NCI-H460 (cell line): ENCODE data around the gene ZNF124. TPM values are rescaled to one million over a fixed set of nuclear protein-coding genes. Genes with fewer than 3 reads are reported as not detected.
"Not testable (repeated sequence)": the region's sequence is repeated elsewhere in the genome, so short reads cannot be mapped to it uniquely, and the experiment has no call there.

Experiments
- DNase-seq: peaks from one replicate; pipeline ENCODE4 v3.0.0-alpha.2; 2016; ENCODE audit warnings: low read depth; ENCODE audit errors: extremely low read depth
- polyA plus RNA-seq: library from polyadenylated mRNA; depleted of rRNA; stranded (reverse); fragments of >200 nt; gene quantifications from 2 replicates; pipeline ENCODE4 v1.2.3, GENCODE V29; 2014; cell fraction: nucleus; rRNA removed
- total RNA-seq: library from RNA; depleted of rRNA; stranded (reverse); fragments of >200 nt; shearing (Covaris generic); gene quantifications from 2 replicates; pipeline ENCODE4 v1.2.3, GENCODE V29; 2014; rRNA removed

Gene ZNF124
- 54.2 and 57.3 TPM in 2 replicates for total RNA-seq
- polyA plus RNA-seq: 9.0 and 15.9 TPM in 2 replicates

GRCh38 chr1:247171875-247172563 lies at the start of gene ZNF124:
TSS of gene ZNF124 (minus strand) at chr1:247172020. CDS start at chr1:247171877, 143 bp downstream.
- not testable (repeated sequence) for DNase-seq

GRCh38 chr1:247220280-247220679 lies 48.5 kb upstream of the ZNF124 start:
- not testable (repeated sequence) for DNase-seq

DNA sequence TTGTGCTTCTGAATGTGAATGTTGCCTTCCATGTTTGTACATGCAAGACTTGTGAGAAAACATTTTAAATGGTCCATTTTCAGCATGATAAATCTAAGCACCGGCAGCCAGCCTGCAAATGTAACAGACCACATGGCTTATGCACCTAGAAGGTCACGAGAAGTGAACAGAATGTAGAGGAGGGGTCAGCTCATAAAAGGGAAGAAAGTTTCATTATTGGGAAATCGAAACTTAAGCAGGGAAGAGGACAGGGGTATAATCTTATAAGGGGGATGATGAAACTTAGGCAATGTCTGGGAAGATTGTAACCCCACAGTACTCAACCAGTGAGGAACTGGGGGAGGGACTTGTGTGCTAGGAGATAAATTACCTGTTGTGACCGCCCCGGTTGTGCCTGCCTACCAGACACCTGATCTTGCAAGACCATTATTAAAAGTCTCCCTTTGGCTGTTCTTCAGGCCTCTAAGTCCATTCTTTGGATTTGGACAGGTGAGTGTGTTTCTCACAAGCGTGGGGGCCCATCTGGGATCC lies 46.4 kb upstream of the ZNF124 start:
- DNase-seq: no peak

- no peak for DNase-seq
Measured at GRCh38 chr1:247216261-247216660, 44.4 kb upstream of the ZNF124 start.

GRCh38 chr1:247212627-247213617 lies 41.1 kb upstream of the ZNF124 start:
- no peak for DNase-seq

GRCh38 chr1:247212012-247212411 lies 40.2 kb upstream of the ZNF124 start:
- no peak for DNase-seq

GRCh38 chr1:247211339-247211738 lies 39.5 kb upstream of the ZNF124 start:
- no peak for DNase-seq

DNA sequence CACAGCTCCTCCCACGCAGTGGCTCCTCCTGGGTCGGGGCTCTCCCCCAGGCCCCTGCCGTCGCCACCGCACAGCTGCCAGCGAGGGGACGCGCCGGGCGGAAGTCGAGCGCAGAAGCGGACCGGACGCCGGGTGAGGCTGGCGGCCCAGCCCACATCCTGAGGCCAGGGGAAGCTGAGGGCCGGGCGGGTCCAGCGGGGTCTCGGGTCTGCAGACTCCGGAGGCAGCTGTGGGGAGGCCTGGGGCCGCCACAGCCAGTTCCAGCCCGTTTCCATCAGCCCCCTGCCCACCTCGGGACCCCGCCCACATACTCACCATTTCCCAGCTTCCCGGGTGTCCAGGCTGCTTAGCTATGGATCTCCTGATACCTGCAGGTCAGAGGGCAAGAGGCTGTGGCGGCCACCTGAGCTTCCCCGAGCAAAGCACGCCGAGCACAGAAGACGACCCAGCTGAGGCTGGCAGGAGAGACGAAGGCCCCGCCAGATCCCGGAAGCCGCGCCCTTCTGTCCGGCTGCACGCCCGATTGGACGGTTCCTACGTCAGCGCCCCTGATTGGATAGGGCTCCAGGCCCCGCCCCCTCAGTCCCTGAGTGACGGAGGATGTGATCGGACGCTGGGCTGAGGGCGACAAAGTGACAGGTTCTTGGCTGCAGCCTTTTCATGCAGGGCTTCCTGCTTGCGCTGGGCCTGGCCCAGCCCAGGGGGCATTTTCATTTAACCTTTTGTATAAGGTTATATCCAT lies 38.7 kb upstream of the ZNF124 start:
- peak; percentile 98 for DNase-seq

DNA sequence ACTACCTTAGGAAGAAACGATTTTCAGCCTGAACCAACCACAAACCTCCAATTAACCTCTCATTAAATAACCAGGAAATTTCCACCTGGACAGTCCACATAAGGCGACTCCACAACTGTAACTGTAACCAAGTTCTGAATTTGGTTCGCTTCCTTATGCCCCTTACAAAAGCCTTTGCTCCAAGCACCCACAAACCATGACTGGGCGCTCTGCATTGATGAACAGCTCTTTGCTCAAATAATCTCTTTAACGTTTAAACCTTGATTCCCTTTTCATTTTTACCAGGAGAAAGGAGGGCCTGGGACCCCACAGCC lies 38.2 kb upstream of the ZNF124 start:
- no peak for DNase-seq

DNA sequence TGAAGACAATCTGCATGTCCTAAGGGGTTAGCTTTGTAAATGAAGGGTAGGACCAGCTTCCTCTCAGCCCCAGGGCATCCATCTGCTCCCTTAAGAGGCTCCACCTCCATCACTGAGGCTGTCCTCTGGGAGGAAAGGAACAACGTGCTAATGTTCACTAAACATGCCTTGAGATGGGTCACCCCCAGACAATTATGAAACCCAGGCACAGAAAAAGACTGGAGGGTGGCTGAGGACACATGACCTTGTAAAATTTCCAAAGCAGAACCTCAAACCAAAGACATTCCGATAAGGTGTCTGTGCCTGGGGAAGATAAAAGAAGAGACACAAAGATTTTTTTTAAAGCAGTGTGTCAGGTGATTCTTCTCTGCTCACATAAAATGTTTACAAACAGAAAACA lies 37.6 kb upstream of the ZNF124 start:
- no peak for DNase-seq

GRCh38 chr1:247204177-247204647 lies 32.4 kb upstream of the ZNF124 start:
- DNase-seq: no peak

DNA sequence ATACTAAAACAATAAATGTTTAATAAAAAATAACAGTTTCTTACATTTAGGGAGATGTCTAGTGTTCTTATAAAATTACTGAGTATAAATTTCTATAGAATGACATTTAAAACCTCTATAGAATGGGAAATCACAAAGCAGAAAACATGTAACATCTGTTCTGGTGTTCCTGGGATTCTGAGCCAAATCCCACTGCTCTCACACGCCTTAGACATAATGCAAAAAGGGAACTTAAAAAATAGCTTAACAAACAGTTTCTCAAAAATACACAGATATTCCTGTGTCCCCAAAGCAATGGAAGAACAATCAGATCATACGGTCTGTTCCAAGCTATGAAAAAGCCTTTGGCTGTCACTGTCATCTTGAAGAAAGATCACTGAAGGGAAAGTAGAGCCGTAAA lies 27.0 kb upstream of the ZNF124 start:
- no peak for DNase-seq

- no peak for DNase-seq
Measured at GRCh38 chr1:247193958-247194357, 22.1 kb upstream of the ZNF124 start.

DNA sequence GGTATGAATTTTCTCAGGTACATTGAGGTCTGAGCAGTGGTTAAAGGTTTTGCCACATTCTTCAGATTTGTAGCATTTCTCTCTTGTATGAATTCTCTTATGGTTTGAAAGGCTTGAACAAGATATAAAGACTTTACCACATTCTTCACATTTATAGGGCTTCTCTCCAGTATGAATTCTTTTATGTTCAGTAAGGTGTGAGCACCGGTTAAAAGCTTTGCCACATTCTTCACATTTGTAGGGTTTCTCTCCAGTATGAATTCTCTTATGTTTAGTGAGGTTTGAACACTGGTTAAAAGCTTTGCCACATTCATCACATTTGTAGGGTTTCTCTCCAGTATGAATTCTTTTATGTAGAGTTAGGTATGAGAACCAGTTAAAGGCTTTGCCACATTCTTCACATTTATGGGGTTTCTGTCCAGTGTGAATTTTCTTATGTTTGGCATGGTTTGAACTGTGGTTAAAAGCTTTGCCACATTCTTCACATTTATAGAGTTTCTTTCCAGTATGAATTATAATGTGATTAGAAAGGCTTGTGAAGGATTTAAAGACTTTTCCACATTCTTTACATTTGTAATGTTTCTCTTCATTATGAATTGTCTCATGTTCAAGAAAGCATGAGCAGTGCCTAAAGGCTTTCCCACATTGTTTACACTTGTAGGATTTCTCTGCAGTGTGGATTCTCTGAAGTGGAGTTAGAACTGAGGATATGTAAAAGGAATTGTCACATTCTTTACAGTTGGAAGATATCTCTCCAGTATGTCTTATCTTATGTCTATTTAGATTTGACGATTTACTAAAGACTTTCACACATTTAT lies 18.4 kb upstream of the ZNF124 start:
- DNase-seq: no peak

DNA sequence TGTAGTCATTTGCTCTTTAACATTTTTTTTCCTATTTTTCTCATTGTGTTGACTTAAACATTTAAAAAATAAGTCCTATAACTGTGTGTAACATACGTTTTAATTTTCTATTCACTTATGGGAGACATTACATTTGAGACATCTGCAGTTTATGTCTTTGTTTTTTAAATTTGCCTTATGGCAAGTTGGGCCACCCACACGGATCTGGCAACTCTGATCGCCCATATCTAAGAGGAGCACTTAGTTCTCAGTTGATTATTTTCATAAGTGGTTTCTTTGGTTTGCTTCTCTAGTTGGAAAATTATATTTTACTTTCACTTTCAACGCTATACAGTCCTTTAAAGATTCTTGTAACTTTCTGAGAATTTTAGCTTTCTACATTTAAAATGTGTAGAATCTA lies 13.8 kb upstream of the ZNF124 start:
- no peak for DNase-seq

GRCh38 chr1:247184254-247184653 lies 12.4 kb upstream of the ZNF124 start:
- DNase-seq: no peak

GRCh38 chr1:247182994-247183393 lies 11.2 kb upstream of the ZNF124 start:
- DNase-seq: no peak

- no peak for DNase-seq
Measured at GRCh38 chr1:247180581-247180980, 8.8 kb upstream of the ZNF124 start.

- no peak for DNase-seq
Measured at GRCh38 chr1:247177755-247178154, 5.9 kb upstream of the ZNF124 start.

DNA sequence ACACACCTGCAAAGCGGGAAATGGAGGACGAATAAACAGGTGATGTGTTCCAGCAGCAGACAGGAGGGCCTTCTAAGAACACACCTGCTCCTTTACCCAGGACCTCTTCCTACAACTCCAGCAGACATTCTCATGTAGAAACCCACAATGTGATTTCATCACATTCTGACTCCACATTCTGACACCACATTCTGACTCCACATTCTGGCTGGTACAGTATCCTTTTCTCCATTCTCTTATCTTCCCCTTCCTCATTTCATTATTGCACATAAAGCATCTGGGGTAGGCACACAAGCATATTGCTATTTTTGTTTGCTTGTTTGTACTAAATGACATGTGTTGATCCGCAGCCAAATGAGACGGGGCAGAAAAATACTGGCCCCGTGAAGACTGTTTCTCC lies 3.6 kb upstream of the ZNF124 start:
- no peak for DNase-seq
